SU-DHL-6 (cell line): ENCODE data around the gene COL27A1.

Experiments used
- H2AFZ ChIP-seq: fragments of 200-600 bp; sonication (generic); 2 replicates; pipeline ENCODE4 v1.6.1; 2014; ENCODE audit warnings: low read depth, mild to moderate bottlenecking, moderate library complexity, mixed read lengths, antibody characterized with exemption, low read length; ENCODE audit not compliant: severe bottlenecking
- H3F3A ChIP-seq: fragments of 200-600 bp; shearing (Covaris generic); 2 replicates; pipeline ENCODE4 v1.6.0; 2016; ENCODE audit warnings: antibody characterized with exemption, mild to moderate bottlenecking; ENCODE audit not compliant: insufficient read depth
- H3K27ac ChIP-seq: fragments of 200-600 bp; sonication (generic); 2 replicates; pipeline ENCODE4 v1.5.1; 2016; ENCODE audit warnings: low read depth, mild to moderate bottlenecking, low read length, moderate library complexity, mixed read lengths
- H3K27me3 ChIP-seq: fragments of 200-600 bp; sonication (generic), shearing (Covaris generic); 2 replicates; pipeline ENCODE4 v1.6.0; 2014; ENCODE audit warnings: mild to moderate bottlenecking, low read length
- H3K36me3 ChIP-seq: fragments of 200-600 bp; sonication (generic); 2 replicates; pipeline ENCODE4 v1.6.1; 2014; ENCODE audit warnings: mild to moderate bottlenecking, low read length, mixed read lengths
- H3K4me2 ChIP-seq: fragments of 300-600, 200-600 bp; shearing (Covaris generic), sonication (generic); 2 replicates; pipeline ENCODE4 v1.6.0; 2014; ENCODE audit warnings: low read length, low read depth, mild to moderate bottlenecking; ENCODE audit not compliant: poor library complexity, severe bottlenecking
- H3K4me3 ChIP-seq: fragments of 200-600 bp; sonication (generic); 2 replicates; pipeline ENCODE4 v1.5.1; 2014; ENCODE audit warnings: antibody characterized with exemption, low read length, mild to moderate bottlenecking, mixed read lengths; ENCODE audit not compliant: insufficient read depth, poor library complexity, severe bottlenecking
- H3K79me2 ChIP-seq: fragments of 200-600 bp; sonication (generic); 2 replicates; pipeline ENCODE4 v1.6.1; 2014; ENCODE audit warnings: mild to moderate bottlenecking, low read length, moderate library complexity; ENCODE audit not compliant: insufficient read depth
- H3K9ac ChIP-seq: fragments of 200-600 bp; sonication (generic); 2 replicates; pipeline ENCODE4 v1.7.0; 2014; ENCODE audit warnings: mild to moderate bottlenecking, low read length
- H3K9me2 ChIP-seq: fragments of 200-600 bp; sonication (generic); replicated peaks from 2 replicates; pipeline ENCODE4 v1.6.1; 2014; ENCODE audit warnings: low read length; ENCODE audit not compliant: insufficient read depth
- H3K9me3 ChIP-seq: fragments of 200-600 bp; sonication (generic); 2 replicates; pipeline ENCODE4 v1.6.1; 2014; ENCODE audit warnings: low read length, mixed read lengths; ENCODE audit not compliant: insufficient read depth
- H4K20me1 ChIP-seq: fragments of 200-600 bp; sonication (generic); 2 replicates; pipeline ENCODE4 v1.6.1; 2014; ENCODE audit warnings: low read depth, mild to moderate bottlenecking, antibody characterized with exemption, low read length, moderate library complexity, mixed read lengths
- EZH2phosphoT487 ChIP-seq: fragments of 200-600 bp; sonication (generic), shearing (Covaris generic); conservative IDR thresholded peaks from 2 replicates; pipeline ENCODE4 v1.6.1; 2018; ENCODE audit warnings: mild to moderate bottlenecking, antibody characterized with exemption, low read length, moderate library complexity, mixed read lengths
- TF ChIP-seq, protein P1 (sequence below): fragments of 200-600 bp; sonication (generic); IDR thresholded peaks from one replicate; pipeline ENCODE4 v1.5.1; 2017; ENCODE audit warnings: antibody characterized with exemption, mild to moderate bottlenecking, low read length, moderate library complexity; ENCODE audit not compliant: insufficient read depth, poor library complexity, severe bottlenecking

Gene COL27A1

DNA sequence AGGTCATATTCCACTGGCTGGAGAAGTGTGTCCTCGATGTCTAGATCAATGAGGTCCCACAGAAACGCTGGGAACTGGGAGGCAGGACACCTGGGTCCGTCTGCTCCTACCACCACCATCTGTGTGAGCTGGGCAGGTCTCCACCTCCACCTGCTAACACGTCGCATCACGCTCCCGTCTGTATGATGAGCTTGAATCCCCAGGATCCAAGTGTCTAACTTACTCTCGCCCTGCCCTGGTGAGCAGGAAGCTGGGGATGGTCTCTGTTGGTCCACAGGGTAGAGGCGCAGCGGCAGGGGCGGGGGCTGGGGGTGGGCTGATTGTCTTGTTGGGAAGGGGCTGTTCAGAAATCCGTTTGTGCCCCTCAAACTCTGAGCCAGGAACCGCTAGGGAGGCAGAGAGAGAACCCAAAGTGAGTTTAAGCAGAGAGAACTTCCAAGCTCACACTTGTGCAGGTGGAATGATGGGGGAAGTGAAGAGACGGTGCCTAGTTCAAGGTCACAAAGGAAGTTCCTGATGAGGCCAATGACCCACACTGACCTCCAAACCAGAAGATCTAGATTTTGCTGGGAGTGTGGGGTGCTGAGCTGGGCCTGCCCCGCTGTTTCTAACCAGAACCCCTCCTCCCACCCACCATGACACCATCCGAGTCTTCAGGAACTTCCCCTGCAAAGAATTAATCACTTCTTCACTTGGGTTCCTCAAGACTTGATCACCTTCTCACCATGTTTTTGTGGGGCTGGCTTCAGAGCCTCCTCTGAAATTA, 195.5 kb downstream of the COL27A1 start:
- H3K9ac ChIP-seq, result no peak overlapping the region
- TF ChIP-seq EZH2phosphoT487, result no peak
- TF ChIP-seq, protein P1, sequence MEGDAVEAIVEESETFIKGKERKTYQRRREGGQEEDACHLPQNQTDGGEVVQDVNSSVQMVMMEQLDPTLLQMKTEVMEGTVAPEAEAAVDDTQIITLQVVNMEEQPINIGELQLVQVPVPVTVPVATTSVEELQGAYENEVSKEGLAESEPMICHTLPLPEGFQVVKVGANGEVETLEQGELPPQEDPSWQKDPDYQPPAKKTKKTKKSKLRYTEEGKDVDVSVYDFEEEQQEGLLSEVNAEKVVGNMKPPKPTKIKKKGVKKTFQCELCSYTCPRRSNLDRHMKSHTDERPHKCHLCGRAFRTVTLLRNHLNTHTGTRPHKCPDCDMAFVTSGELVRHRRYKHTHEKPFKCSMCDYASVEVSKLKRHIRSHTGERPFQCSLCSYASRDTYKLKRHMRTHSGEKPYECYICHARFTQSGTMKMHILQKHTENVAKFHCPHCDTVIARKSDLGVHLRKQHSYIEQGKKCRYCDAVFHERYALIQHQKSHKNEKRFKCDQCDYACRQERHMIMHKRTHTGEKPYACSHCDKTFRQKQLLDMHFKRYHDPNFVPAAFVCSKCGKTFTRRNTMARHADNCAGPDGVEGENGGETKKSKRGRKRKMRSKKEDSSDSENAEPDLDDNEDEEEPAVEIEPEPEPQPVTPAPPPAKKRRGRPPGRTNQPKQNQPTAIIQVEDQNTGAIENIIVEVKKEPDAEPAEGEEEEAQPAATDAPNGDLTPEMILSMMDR, result no peak
- H3K27ac ChIP-seq, result no peak overlapping the region
- no peaks in the 10 kb centered on the region for H3K27me3 ChIP-seq
- no peak overlapping the region for H3K4me2 ChIP-seq
- no peak overlapping the region for H3K4me3 ChIP-seq
- no peaks in the 10 kb centered on the region for H4K20me1 ChIP-seq
- peaks cover 41% of the 10 kb centered on the region for H3K36me3 ChIP-seq
- no peak overlapping the region for H2AFZ ChIP-seq
- H3K79me2 ChIP-seq, result no peaks in the 10 kb centered on the region
- no peaks in the 10 kb centered on the region for H3F3A ChIP-seq
- no peaks in the 10 kb centered on the region for H3K9me2 ChIP-seq
- no peaks in the 10 kb centered on the region for H3K9me3 ChIP-seq

DNA sequence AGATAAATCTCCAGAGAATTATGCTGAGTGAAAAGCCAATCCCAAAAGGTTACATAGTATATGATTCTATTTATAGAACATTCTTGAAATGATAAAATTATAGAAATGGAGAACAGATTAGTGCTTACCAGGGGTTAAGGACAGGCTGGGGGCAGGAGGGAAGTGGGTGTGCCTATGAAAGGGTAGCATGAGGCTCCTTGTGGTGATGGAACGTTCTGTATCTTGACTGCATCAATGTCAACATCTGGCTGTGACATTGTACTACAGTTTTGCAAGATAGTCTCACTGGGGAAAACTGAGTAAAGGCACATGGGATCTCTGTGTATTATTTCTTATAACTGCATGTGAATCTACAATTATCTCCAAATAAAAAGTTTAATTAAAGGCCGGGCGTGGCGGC, 196.6 kb downstream of the COL27A1 start:
- H3K9me3 ChIP-seq, result no peaks in the 10 kb centered on the region
- no peaks in the 10 kb centered on the region for H3K27me3 ChIP-seq
- H2AFZ ChIP-seq, result no peak overlapping the region
- no peaks in the 10 kb centered on the region for H3K79me2 ChIP-seq
- no peak overlapping the region for H3K9ac ChIP-seq
- TF ChIP-seq, protein P1, result no peak
- no peak for TF ChIP-seq EZH2phosphoT487
- H3K4me3 ChIP-seq, result no peak overlapping the region
- H3F3A ChIP-seq, result no peaks in the 10 kb centered on the region
- no peaks in the 10 kb centered on the region for H3K9me2 ChIP-seq
- H3K36me3 ChIP-seq, result peaks cover 36% of the 10 kb centered on the region
- no peak overlapping the region for H3K27ac ChIP-seq
- no peak overlapping the region for H3K4me2 ChIP-seq
- H4K20me1 ChIP-seq, result no peaks in the 10 kb centered on the region

DNA sequence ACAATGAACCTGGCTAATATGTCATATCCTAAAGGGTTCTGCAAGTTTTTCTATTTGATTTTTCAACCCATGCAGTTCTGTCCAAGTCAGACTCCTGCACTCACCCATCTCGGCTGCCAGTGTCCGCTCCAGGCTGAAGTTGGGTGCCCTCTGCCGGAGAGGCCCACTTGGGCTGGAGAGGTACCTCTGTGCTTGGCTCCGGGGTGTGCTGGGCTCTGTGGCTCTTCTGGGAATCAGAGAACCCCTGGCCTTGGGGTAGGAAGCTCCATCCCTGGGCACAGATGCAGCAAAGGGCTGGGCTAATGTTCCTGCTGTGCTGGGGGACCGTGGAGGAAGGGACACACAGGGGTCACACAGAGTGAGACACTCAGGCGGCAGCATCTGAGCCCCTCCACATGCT, 200.5 kb downstream of the COL27A1 start:
- H3K9me2 ChIP-seq, result no peaks in the 10 kb centered on the region
- peaks cover 36% of the 10 kb centered on the region for H3K36me3 ChIP-seq
- H4K20me1 ChIP-seq, result no peaks in the 10 kb centered on the region
- H3K27ac ChIP-seq, result no peak overlapping the region
- TF ChIP-seq, protein P1, result no peak
- no peak for TF ChIP-seq EZH2phosphoT487
- H3K9me3 ChIP-seq, result no peaks in the 10 kb centered on the region
- no peak overlapping the region for H2AFZ ChIP-seq
- no peaks in the 10 kb centered on the region for H3K79me2 ChIP-seq
- no peak overlapping the region for H3K4me2 ChIP-seq
- H3K9ac ChIP-seq, result no peak overlapping the region
- no peaks in the 10 kb centered on the region for H3F3A ChIP-seq
- no peak overlapping the region for H3K4me3 ChIP-seq
- no peaks in the 10 kb centered on the region for H3K27me3 ChIP-seq
